HL-60 (cell line): Measurements from ENCODE around the gene CFAP141.

ENCODE experiments used
- DNase-seq, 2 experiments: peaks; one replicate each; pipeline ENCODE4 v3.0.0-alpha.2; 2010 to 2020; ENCODE audit warnings: low read depth in 1 of 2, low spot score in 1 of 2
- H3K27ac ChIP-seq: fragments of 250-450 bp; sonication (Bioruptor Pico); replicated peaks from 2 replicates; pipeline ENCODE4 v1.5.1; 2020; ENCODE audit warnings: mild to moderate bottlenecking, moderate library complexity
- H3K27me3 ChIP-seq: fragments of 250-450 bp; sonication (Bioruptor Pico); 2 replicates; pipeline ENCODE4 v1.5.1; 2021; ENCODE audit warnings: mild to moderate bottlenecking, moderate library complexity; ENCODE audit not compliant: insufficient read depth, poor library complexity, severe bottlenecking
- H3K4me3 ChIP-seq: replicated peaks from 2 replicates; pipeline ENCODE4 v1.5.1; 2011; ENCODE audit warnings: mild to moderate bottlenecking, control low read depth, low read length; ENCODE audit not compliant: insufficient read depth
- GABPA ChIP-seq: IDR thresholded peaks from 2 replicates; pipeline ENCODE4 v1.6.1; 2012; ENCODE audit warnings: low read depth
- POLR2AphosphoS5 ChIP-seq: IDR thresholded peaks from 2 replicates; pipeline ENCODE4 v1.6.1; 2012; ENCODE audit warnings: low read depth
- SPI1 ChIP-seq: IDR thresholded peaks from 2 replicates; pipeline ENCODE4 v1.6.1; 2012; ENCODE audit warnings: low read depth, mild to moderate bottlenecking, borderline replicate concordance
- TF ChIP-seq, protein P1 (sequence below): IDR thresholded peaks from one replicate; pipeline ENCODE4 v1.5.1; 2011; ENCODE audit warnings: low read length, control low read depth, inconsistent platforms; ENCODE audit not compliant: insufficient read depth
- TF ChIP-seq, protein P2 (sequence below): IDR thresholded peaks from 2 replicates; pipeline ENCODE4 v1.6.1; 2012; ENCODE audit warnings: low read depth; ENCODE audit not compliant: insufficient replicate concordance

The CFAP141 gene

DNA sequence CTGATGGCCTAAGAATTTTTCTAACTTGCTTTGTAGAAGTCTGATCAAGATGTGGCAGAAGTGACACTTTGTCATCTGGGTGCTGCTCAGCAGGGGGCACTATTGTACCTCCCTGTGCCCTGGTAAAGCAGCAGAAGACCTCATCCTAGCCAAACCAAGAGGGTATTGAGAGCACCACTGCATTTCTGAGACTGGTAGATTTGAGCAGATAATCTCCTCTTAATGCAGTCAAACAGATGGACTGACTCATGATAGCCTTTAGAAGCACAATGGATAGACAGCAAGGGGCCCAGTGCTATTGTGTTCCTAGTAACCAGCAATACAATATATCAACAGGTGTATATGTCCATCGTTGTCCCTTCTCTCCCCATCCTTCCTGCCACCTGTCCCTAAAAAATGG is 20.0 kb downstream of the CFAP141 start:
- no peak overlapping the region for H3K27ac ChIP-seq
- TF ChIP-seq, protein P1, sequence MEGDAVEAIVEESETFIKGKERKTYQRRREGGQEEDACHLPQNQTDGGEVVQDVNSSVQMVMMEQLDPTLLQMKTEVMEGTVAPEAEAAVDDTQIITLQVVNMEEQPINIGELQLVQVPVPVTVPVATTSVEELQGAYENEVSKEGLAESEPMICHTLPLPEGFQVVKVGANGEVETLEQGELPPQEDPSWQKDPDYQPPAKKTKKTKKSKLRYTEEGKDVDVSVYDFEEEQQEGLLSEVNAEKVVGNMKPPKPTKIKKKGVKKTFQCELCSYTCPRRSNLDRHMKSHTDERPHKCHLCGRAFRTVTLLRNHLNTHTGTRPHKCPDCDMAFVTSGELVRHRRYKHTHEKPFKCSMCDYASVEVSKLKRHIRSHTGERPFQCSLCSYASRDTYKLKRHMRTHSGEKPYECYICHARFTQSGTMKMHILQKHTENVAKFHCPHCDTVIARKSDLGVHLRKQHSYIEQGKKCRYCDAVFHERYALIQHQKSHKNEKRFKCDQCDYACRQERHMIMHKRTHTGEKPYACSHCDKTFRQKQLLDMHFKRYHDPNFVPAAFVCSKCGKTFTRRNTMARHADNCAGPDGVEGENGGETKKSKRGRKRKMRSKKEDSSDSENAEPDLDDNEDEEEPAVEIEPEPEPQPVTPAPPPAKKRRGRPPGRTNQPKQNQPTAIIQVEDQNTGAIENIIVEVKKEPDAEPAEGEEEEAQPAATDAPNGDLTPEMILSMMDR, result peak; percentile 75
- TF ChIP-seq, protein P2, sequence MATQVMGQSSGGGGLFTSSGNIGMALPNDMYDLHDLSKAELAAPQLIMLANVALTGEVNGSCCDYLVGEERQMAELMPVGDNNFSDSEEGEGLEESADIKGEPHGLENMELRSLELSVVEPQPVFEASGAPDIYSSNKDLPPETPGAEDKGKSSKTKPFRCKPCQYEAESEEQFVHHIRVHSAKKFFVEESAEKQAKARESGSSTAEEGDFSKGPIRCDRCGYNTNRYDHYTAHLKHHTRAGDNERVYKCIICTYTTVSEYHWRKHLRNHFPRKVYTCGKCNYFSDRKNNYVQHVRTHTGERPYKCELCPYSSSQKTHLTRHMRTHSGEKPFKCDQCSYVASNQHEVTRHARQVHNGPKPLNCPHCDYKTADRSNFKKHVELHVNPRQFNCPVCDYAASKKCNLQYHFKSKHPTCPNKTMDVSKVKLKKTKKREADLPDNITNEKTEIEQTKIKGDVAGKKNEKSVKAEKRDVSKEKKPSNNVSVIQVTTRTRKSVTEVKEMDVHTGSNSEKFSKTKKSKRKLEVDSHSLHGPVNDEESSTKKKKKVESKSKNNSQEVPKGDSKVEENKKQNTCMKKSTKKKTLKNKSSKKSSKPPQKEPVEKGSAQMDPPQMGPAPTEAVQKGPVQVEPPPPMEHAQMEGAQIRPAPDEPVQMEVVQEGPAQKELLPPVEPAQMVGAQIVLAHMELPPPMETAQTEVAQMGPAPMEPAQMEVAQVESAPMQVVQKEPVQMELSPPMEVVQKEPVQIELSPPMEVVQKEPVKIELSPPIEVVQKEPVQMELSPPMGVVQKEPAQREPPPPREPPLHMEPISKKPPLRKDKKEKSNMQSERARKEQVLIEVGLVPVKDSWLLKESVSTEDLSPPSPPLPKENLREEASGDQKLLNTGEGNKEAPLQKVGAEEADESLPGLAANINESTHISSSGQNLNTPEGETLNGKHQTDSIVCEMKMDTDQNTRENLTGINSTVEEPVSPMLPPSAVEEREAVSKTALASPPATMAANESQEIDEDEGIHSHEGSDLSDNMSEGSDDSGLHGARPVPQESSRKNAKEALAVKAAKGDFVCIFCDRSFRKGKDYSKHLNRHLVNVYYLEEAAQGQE, result no peak
- no peaks in the 10 kb centered on the region for H3K27me3 ChIP-seq
- no peak overlapping the region for H3K4me3 ChIP-seq
- DNase-seq, result peak in 1 of 2 experiments; percentile 82

DNA sequence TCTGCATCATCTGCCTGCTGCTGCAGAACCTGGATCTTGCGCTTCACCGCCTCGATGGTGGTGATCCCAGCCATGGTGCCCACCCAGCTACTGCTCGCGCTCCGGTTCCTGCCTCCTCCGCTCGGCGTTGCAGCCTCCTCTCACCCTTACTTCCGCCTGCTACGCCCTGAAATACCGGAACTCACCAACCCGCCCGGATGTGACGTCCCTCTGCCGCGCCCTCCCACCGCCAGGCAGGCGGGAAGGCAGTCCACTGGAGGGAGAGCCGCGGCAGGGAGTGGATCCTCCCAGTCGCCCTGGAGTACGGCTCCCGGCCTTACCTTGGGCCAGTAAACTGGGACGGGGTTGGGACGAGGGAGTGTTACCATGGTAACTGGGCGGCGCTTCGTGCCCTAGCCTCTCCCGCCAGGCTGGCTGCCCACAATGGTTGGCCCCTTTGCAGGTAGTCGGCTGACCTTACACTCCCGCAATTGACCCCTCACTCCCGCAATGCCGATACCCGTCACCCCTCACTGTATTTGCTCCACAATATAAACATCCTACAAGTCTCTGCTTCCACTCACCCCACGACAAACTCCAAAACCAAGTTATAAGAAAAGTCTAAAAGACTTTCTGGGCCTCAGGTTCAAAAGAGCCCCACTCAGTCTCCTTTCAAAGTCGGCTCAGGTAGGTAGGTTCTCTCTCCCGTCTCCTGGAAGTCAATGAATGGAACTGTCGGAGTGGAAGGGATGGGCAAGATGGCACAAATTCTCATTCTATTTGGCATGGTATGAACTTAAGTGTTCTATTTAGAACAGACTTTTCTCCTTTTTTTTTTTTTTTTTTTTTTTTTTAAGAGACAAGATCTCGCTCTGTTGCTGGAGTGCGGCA is 22.9 kb downstream of the CFAP141 start:
- TF ChIP-seq GABPA (peak; percentile 94), POLR2AphosphoS5 (peak; percentile 98), SPI1 (peak; percentile 60; the same call in 1 of the 2 replicates)
- TF ChIP-seq, protein P2, result peak; percentile 64
- TF ChIP-seq, protein P1, result no peak
- H3K27me3 ChIP-seq, result no peaks in the 10 kb centered on the region
- peak; percentile 97 to 98 for DNase-seq
- H3K27ac ChIP-seq, result peak overlapping the region; percentile 95
- peak overlapping the region; percentile 90 for H3K4me3 ChIP-seq

DNA sequence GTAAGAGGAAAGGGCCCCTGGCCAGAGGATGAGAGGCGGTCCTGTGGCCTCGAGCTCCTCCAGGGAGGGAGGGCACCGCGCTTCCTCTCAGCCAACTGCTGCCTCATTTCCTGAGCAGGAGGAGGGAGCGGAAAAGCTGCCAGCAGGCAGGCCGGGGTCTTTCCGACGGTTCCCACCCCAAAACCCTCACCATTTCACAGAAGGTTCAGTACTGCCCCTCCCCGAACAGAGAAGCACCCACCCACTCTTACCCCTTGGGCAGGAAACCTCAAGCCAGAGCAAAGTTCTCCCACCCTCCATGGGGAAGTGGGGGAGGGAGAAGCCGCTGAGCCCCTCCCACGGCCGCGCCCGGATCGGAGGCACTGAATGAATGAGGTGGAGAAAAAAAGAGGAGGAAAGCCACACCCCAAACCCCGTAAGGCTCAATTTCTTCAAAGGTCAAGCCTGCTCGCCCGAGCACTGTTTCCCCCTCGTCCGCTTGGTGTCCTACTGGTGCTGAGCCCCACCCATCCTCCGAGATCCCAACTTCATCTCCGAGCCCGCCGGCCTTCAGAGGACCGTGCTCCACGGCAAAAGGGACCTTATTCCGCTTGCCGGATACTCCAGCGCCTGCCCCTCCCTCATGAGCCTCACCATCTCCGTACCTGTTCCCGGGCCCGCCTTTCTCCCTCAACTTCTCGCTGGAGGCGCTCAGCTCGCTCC is 23.6 kb downstream of the CFAP141 start:
- no peaks in the 10 kb centered on the region for H3K27me3 ChIP-seq
- peak; percentile 86 to 98 for DNase-seq
- H3K4me3 ChIP-seq, result peak overlapping the region; percentile 90
- peak overlapping the region; percentile 95 for H3K27ac ChIP-seq
- TF ChIP-seq POLR2AphosphoS5, result peak; percentile 88
- peak; percentile 81; the same call in 1 of the 2 replicates for TF ChIP-seq SPI1
- TF ChIP-seq, protein P2, result no peak
